ENCODE measurements around the gene UBE2R2. TPM values are rescaled to one million over a fixed set of nuclear protein-coding genes. Genes with fewer than 3 reads are reported as not detected.

Gene UBE2R2
- total and polyA plus RNA-seq, 2 of the 8 experiments (the other 6 are each of a cell fraction or from before 2014, with no cell fraction given), result 19.4 to 42.1 TPM

GRCh38 chr9:33817327-33818166 lies 587 bp downstream of the UBE2R2 start (continued):
- TF ChIP-seq SIN3A (conservative IDR thresholded peaks at IDR 0.05 in 1 of 2, IDR thresholded peaks at IDR 0.05 in 1 of 2; ENCODE audit: low read depth in 1 of 2, low read length in 2 of 2) (peak in 1 of 2 experiments; percentile 44; a peak in 1 of 4 replicates), BACH1 (IDR thresholded peaks at IDR 0.05; ENCODE audit: low read length) (no peak), EZH2 (IDR thresholded peaks at IDR 0.05; ENCODE audit: low read depth, low read length, severe bottlenecking) (no peak), TCF12 (IDR thresholded peaks at IDR 0.05; ENCODE audit: low read depth, low read length) (no peak), E2F6 (IDR thresholded peaks at IDR 0.05) (no peak), JUN (IDR thresholded peaks at IDR 0.05; ENCODE audit: low read depth, low read length) (no peak), SUZ12 (IDR thresholded peaks at IDR 0.05; ENCODE audit: low read length) (no peak), NANOG (IDR thresholded peaks at IDR 0.05; ENCODE audit: insufficient read depth, low read depth, low read length, poor library complexity, severe bottlenecking) (no peak), TAF1 (IDR thresholded peaks at IDR 0.05; ENCODE audit: low read depth, low read length) (peak; percentile 76), HDAC6 (IDR thresholded peaks at IDR 0.05; ENCODE audit: low read depth, low read length) (no peak), GTF2F1 (IDR thresholded peaks at IDR 0.05; ENCODE audit: borderline replicate concordance, low read depth, low read length) (no peak), CTCF (IDR thresholded peaks at IDR 0.05; ENCODE audit: control extremely low read depth in 1 of 3, insufficient read depth in 1 of 3, low read depth in 1 of 3, low read length in 3 of 3) (peak in 1 of 3 experiments; percentile 23; a peak in 1 of 4 replicates), RXRA (IDR thresholded peaks at IDR 0.05; ENCODE audit: insufficient read depth, low read depth, low read length) (no peak), POLR2A (IDR thresholded peaks at IDR 0.05; ENCODE audit: control extremely low read depth in 1 of 2, low read depth in 2 of 2, low read length in 2 of 2) (peak; percentile 65 to 83), PHF8 (conservative IDR thresholded peaks at IDR 0.05; ENCODE audit: low read depth, low read length) (peak; percentile 62), CTBP2 (IDR thresholded peaks at IDR 0.05; ENCODE audit: borderline replicate concordance, insufficient read depth, insufficient read length, low read length) (no peak), SP2 (IDR thresholded peaks at IDR 0.05; ENCODE audit: low read length) (no peak), BRCA1 (IDR thresholded peaks at IDR 0.05; ENCODE audit: low read depth, low read length) (no peak), JUND (IDR thresholded peaks at IDR 0.05; ENCODE audit: low read length) (no peak)
